SK-N-SH (cell line): Measurements from ENCODE around the gene ZNF207. TPM values are rescaled to one million over a fixed set of nuclear protein-coding genes. Genes with fewer than 3 reads are reported as not detected.
"Not testable (repeated sequence)": the region's sequence is repeated elsewhere in the genome, so short reads cannot be mapped to it uniquely, and the experiment has no call there.

Experiments used
- CTCF ChIA-PET: fragments of 300-600, 350-600 bp; formaldehyde crosslinking; extraction: SDS; loops from one replicate; lab custom pipeline; 2021; lab: Yijun Ruan, JAX
- POLR2A ChIA-PET: fragments of 350-600 bp; sonication (Branson Sonifier 250); formaldehyde crosslinking; extraction: SDS; loops from one replicate; lab custom pipeline; 2020; ENCODE audit warnings: antibody characterized with exemption, inconsistent platforms; lab: Yijun Ruan, JAX
- DNase-seq: peaks from one replicate; pipeline ENCODE4 v3.0.0; 2012
- H2AFZ ChIP-seq: fragments of 200-600 bp; sonication (generic); 2 replicates; pipeline ENCODE4 v1.8.1; 2016; ENCODE audit warnings: antibody characterized with exemption, mild to moderate bottlenecking, low read depth
- H3F3A ChIP-seq: fragments of 200-600 bp; sonication (generic); replicated peaks from 2 replicates; pipeline ENCODE3; 2016; ENCODE audit warnings: antibody characterized with exemption, mild to moderate bottlenecking; ENCODE audit not compliant: insufficient read depth
- H3K27ac ChIP-seq, 2 experiments: fragments of 200-500 bp in 1 of 2; fragments of 200-600 bp in 1 of 2; sonication (Bioruptor generic) in 1 of 2; sonication (generic), shearing (Covaris generic) in 1 of 2; 2 replicates each; pipeline versions ENCODE4 v1.5.1 to v1.6.1; 2014 to 2016; ENCODE audit warnings: low read depth in 2 of 2, inconsistent platforms in 1 of 2, low read length in 1 of 2, mild to moderate bottlenecking in 1 of 2, mixed read lengths in 1 of 2
- H3K27me3 ChIP-seq: fragments of 200-600 bp; sonication (generic), shearing (Covaris generic); 2 replicates; pipeline ENCODE4 v1.6.1; 2016; ENCODE audit warnings: mixed run types; ENCODE audit not compliant: insufficient read depth
- H3K36me3 ChIP-seq, 2 experiments: fragments of 200-500 bp in 1 of 2; fragments of 200-600 bp in 1 of 2; sonication (Bioruptor generic) in 1 of 2; sonication (generic) in 1 of 2; replicated peaks in 1 of 2; 2 replicates each; pipeline versions ENCODE3 to v1.5.1; 2014 to 2016; ENCODE audit warnings: low read length in 1 of 2, mild to moderate bottlenecking in 1 of 2; ENCODE audit not compliant: insufficient read depth in 2 of 2, control insufficient read depth in 1 of 2
- H3K4me1 ChIP-seq, 2 experiments: fragments of 200-500 bp in 1 of 2; fragments of 200-600 bp in 1 of 2; sonication (Bioruptor generic) in 1 of 2; sonication (generic), shearing (Covaris generic) in 1 of 2; 2 replicates each; pipeline versions ENCODE4 v1.5.1 to v1.6.1; 2014 to 2016; ENCODE audit warnings: low read depth in 1 of 2, low read length in 1 of 2, mixed run types in 1 of 2; ENCODE audit not compliant: insufficient read depth in 2 of 2, control insufficient read depth in 1 of 2
- H3K4me2 ChIP-seq: fragments of 200-600 bp; sonication (generic), shearing (Covaris generic); 2 replicates; pipeline ENCODE4 v1.6.1; 2017; ENCODE audit warnings: mixed run types
- H3K4me3 ChIP-seq, 2 experiments: fragments of 200-500 bp in 1 of 2; fragments of 200-600 bp in 1 of 2; sonication (Bioruptor generic) in 1 of 2; sonication (generic), shearing (Covaris generic) in 1 of 2; 2 replicates each; pipeline versions ENCODE4 v1.5.1 to v1.8.1; 2014 to 2016; ENCODE audit warnings: low read depth in 2 of 2, inconsistent platforms in 1 of 2, low read length in 1 of 2, mild to moderate bottlenecking in 1 of 2, mixed read lengths in 1 of 2, moderate library complexity in 1 of 2
- H3K79me2 ChIP-seq: fragments of 200-600 bp; sonication (generic); 2 replicates; pipeline ENCODE4 v1.8.1; 2017; ENCODE audit warnings: mild to moderate bottlenecking; ENCODE audit not compliant: insufficient read depth
- H3K9ac ChIP-seq: fragments of 200-600 bp; sonication (generic); 2 replicates; pipeline ENCODE4 v1.6.1; 2017; ENCODE audit warnings: mixed run types
- H3K9me2 ChIP-seq: fragments of 200-600 bp; sonication (generic); 2 replicates; pipeline ENCODE4 v1.6.1; 2017; ENCODE audit warnings: mixed run types
- H3K9me3 ChIP-seq: fragments of 200-600 bp; sonication (generic); 2 replicates; pipeline ENCODE4 v1.6.1; 2017; ENCODE audit warnings: mixed run types, mild to moderate bottlenecking, moderate library complexity
- H4K20me1 ChIP-seq: fragments of 200-600 bp; sonication (generic); 2 replicates; pipeline ENCODE4 v1.6.1; 2017; ENCODE audit warnings: mild to moderate bottlenecking, mixed run types; ENCODE audit not compliant: insufficient read depth
- CHD2 ChIP-seq: fragments of 150-350 bp; IDR thresholded peaks from 2 replicates; pipeline ENCODE4 v1.6.1; 2018; ENCODE audit warnings: low read length; ENCODE audit not compliant: partially characterized antibody
- ELF1 ChIP-seq: IDR thresholded peaks from 2 replicates; pipeline ENCODE4 v1.4.0; 2012
- EP300 ChIP-seq, 2 experiments: IDR thresholded peaks; 2 replicates each; pipeline versions ENCODE4 v1.4.0 to v1.6.1; 2012; ENCODE audit warnings: borderline replicate concordance in 1 of 2, low read depth in 1 of 2, low read length in 1 of 2
- EZH2phosphoT487 ChIP-seq: fragments of 200-600 bp; sonication (generic); IDR thresholded peaks from 2 replicates; pipeline ENCODE4 v1.6.1; 2017; ENCODE audit warnings: low read depth, mixed run types, mild to moderate bottlenecking, antibody characterized with exemption, moderate library complexity, borderline replicate concordance
- FOXJ3 ChIP-seq: sonication (generic); formaldehyde crosslinking; IDR thresholded peaks from 2 replicates; pipeline ENCODE4 v1.5.1; 2020; ENCODE audit warnings: mild to moderate bottlenecking, missing genetic modification reagents
- FOXM1 ChIP-seq: IDR thresholded peaks from 2 replicates; pipeline ENCODE4 v1.4.0; 2012; ENCODE audit warnings: low read depth, mild to moderate bottlenecking
- GABPA ChIP-seq: IDR thresholded peaks from 2 replicates; pipeline ENCODE4 v1.4.0; 2012; ENCODE audit warnings: low read depth, mild to moderate bottlenecking
- GATA2 ChIP-seq: sonication (generic); formaldehyde crosslinking; IDR thresholded peaks from 2 replicates; pipeline ENCODE4 v1.5.0; 2020; ENCODE audit warnings: mild to moderate bottlenecking, missing genetic modification reagents
- JUND ChIP-seq: IDR thresholded peaks from 2 replicates; pipeline ENCODE4 v1.4.0; 2012
- MEF2A ChIP-seq: IDR thresholded peaks from 2 replicates; pipeline ENCODE4 v1.4.0; 2012; ENCODE audit warnings: low read depth, borderline replicate concordance
- MXI1 ChIP-seq: IDR thresholded peaks from 2 replicates; pipeline ENCODE4 v1.6.1; 2012; ENCODE audit warnings: mild to moderate bottlenecking, low read depth, low read length, improper control_type of control experiment
- NFIC ChIP-seq: IDR thresholded peaks from 2 replicates; pipeline ENCODE4 v1.4.0; 2012; ENCODE audit warnings: borderline replicate concordance
- POLR2AphosphoS5 ChIP-seq: IDR thresholded peaks from 2 replicates; pipeline ENCODE4 v1.6.1; 2012; ENCODE audit warnings: low read depth, low read length
- RAD21 ChIP-seq: IDR thresholded peaks from 2 replicates; pipeline ENCODE4 v1.6.1; 2012; ENCODE audit warnings: mild to moderate bottlenecking, low read length
- RCOR1 ChIP-seq: fragments of 150-350 bp; IDR thresholded peaks from 2 replicates; pipeline ENCODE4 v1.6.1; 2017; ENCODE audit warnings: antibody characterized with exemption, low read length
- RFX5 ChIP-seq: IDR thresholded peaks from 2 replicates; pipeline ENCODE4 v1.6.1; 2012; ENCODE audit warnings: mild to moderate bottlenecking, improper control_type of control experiment, low read length
- RXRA ChIP-seq: IDR thresholded peaks from 2 replicates; pipeline ENCODE4 v1.4.0; 2012; ENCODE audit warnings: low read depth, mild to moderate bottlenecking, borderline replicate concordance
- SIN3A ChIP-seq: IDR thresholded peaks from 2 replicates; pipeline ENCODE4 v1.6.1; 2012; ENCODE audit warnings: low read depth, mild to moderate bottlenecking, low read length, moderate library complexity, borderline replicate concordance
- TAF1 ChIP-seq: IDR thresholded peaks from 2 replicates; pipeline ENCODE4 v1.6.1; 2012; ENCODE audit warnings: low read depth, mild to moderate bottlenecking, low read length, moderate library complexity, borderline replicate concordance
- WGBS: methylation state at CpG from one replicate; pipeline ENCODE4 v1.1.6; 2017; ENCODE audit warnings: low lambda C conversion rate; 5-methylcytosine and 5-hydroxymethylcytosine counted together
- polyA plus RNA-seq, 3 experiments: library from polyadenylated mRNA; depleted of rRNA; stranded (reverse); fragments of >200 nt; gene quantifications; 2 replicates each; pipeline ENCODE4 v1.2.3, GENCODE V29; 2012

ZNF207 gene
- polyA plus RNA-seq, 1 of the 3 experiments (the other 2 are of a cell fraction): 122 TPM

DNA sequence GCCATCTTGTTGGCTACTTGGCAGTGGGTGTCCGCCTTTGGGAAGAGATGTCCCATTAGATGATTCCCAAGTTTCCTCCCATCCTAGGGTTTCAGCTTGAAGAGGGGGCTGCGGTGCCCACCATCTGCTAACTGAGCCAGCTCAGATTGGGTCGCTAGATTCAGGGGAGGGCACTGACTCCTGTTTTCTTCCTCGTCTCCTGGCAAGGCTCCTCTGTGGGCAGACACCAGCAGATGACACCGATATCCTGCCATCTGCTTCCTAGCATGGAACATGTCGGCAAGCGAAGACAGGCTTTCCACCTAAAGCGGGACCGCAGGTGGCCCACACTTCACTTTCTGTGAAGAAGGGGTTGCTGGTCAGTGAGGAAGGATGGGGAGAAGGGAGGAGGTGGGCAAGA is 35.3 kb upstream of the ZNF207 start:
- 81% methylated on average over 9 of the region's 9 CpGs for WGBS
- TF ChIP-seq JUND (no peak), ELF1 (no peak), FOXJ3 (CRISPR knock-in tag) (no peak), RFX5 (no peak), CHD2 (no peak), NFIC (no peak), MXI1 (no peak), EZH2phosphoT487 (no peak), GATA2 (CRISPR knock-in tag) (no peak)

GRCh38 chr17:32315171-32315570 is 34.8 kb upstream of the ZNF207 start:
- no peak overlapping the region for H3K27ac ChIP-seq
- 80% methylated on average over 8 of the region's 8 CpGs for WGBS
- peaks cover 0 to 4% of the 10 kb centered on the region in 2 experiments; a peak in 1 of 4 replicates for H3K4me1 ChIP-seq
- H3K79me2 ChIP-seq: no peaks in the 10 kb centered on the region
- no peak for DNase-seq
- H3K9me2 ChIP-seq: no peaks in the 10 kb centered on the region
- no peaks in the 10 kb centered on the region for H4K20me1 ChIP-seq
- no peak overlapping the region for H3K9ac ChIP-seq
- no peak overlapping the region for H3K4me3 ChIP-seq
- TF ChIP-seq FOXJ3 (CRISPR knock-in tag) (no peak), POLR2AphosphoS5 (no peak), SIN3A (no peak), GABPA (no peak), MEF2A (no peak), TAF1 (no peak), EP300 (IDR thresholded peaks at IDR 0.05; ENCODE audit: borderline replicate concordance in 1 of 2, low read depth in 1 of 2, low read length in 1 of 2) (no peak), RCOR1 (no peak), GATA2 (CRISPR knock-in tag) (no peak), RXRA (no peak), FOXM1 (no peak), EZH2phosphoT487 (no peak), RAD21 (no peak), MXI1 (no peak)
- no peaks in the 10 kb centered on the region for H3K9me3 ChIP-seq
- POLR2A ChIA-PET: no interaction called here
- no peak overlapping the region for H3K4me2 ChIP-seq
- H2AFZ ChIP-seq: no peak overlapping the region
- H3F3A ChIP-seq: no peaks in the 10 kb centered on the region
- H3K27me3 ChIP-seq: no peaks in the 10 kb centered on the region
- CTCF ChIA-PET: interaction anchor here (1.0 to 11.5 kb wide), 2 partner anchors 60 to 122 kb away, joined by 3 to 192 read pairs; no protein-coding TSS in a partner anchor
- no peaks in the 10 kb centered on the region for H3K36me3 ChIP-seq

More for the DNA sequence above, 35.3 kb upstream of the ZNF207 start:
- Histone ChIP-seq H3F3A (no peaks in the 10 kb centered on the region), H3K36me3 (no peaks in the 10 kb centered on the region), H3K4me2 (no peak overlapping the region), H3K9me2 (no peaks in the 10 kb centered on the region), H3K4me1 (peaks cover 0 to 4% of the 10 kb centered on the region in 2 experiments; a peak in 1 of 4 replicates), H3K27me3 (no peaks in the 10 kb centered on the region), H3K9ac (no peak overlapping the region), H4K20me1 (no peaks in the 10 kb centered on the region), H3K4me3 (no peak overlapping the region), H3K79me2 (no peaks in the 10 kb centered on the region), H2AFZ (no peak overlapping the region), H3K9me3 (no peaks in the 10 kb centered on the region), H3K27ac (no peak overlapping the region)
- ChIA-PET POLR2A (no interaction called here), CTCF (no interaction called here)
- no peak for DNase-seq

DNA sequence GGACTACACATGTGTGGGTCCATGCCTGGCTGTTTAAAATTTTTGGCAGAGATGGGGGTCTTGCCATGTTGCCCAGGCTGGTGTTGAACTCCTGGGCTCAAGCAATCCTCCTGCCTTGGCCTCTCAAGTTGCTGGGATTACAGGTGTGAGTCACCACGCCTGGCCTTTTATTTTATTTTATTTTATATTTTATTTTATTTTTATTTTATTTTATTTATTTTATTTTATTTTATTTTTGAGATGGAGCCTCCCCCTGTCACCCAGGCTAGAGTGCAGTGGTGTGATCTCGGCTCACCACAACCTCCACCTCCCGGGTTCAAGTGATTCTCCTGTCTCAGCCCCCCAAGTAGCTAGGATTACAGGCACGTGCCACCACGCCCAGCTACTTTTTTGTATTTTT is 33.3 kb upstream of the ZNF207 start:
- H3K9me3 ChIP-seq, H3K27me3 ChIP-seq, H3K9ac ChIP-seq, H2AFZ ChIP-seq, H3K27ac ChIP-seq, H3K4me2 ChIP-seq, H3F3A ChIP-seq, H3K4me3 ChIP-seq, H3K36me3 ChIP-seq, H3K9me2 ChIP-seq, H3K79me2 ChIP-seq, DNase-seq, H3K4me1 ChIP-seq, POLR2A ChIA-PET, H4K20me1 ChIP-seq: not testable (repeated sequence)
- WGBS: 91% methylated on average over 5 of the region's 5 CpGs
- CTCF ChIA-PET: interaction anchor here (1.2 to 11.5 kb wide), 2 partner anchors 61 to 113 kb away, joined by 4 to 192 read pairs; no protein-coding TSS in a partner anchor
